Thyroid gland (tissue), 4 donors: ENCODE measurements around the gene GNG12.

Source experiments
- CTCF ChIP-seq, 6 experiments: fragments of 200-600 bp in 3 of 6; fragments of 450-650 bp in 3 of 6; sonication (generic) in 3 of 6; IDR thresholded peaks; one replicate each; pipeline ENCODE4 v1.5.1; 2016 to 2019; ENCODE audit warnings: antibody characterized with exemption in 6 of 6, mild to moderate bottlenecking in 2 of 6, inconsistent platforms in 1 of 6, moderate library complexity in 1 of 6
- POLR2A ChIP-seq, 2 donors: fragments of 450-650 bp; IDR thresholded peaks; one replicate each; pipeline ENCODE4 v1.6.1; 2017; ENCODE audit warnings: antibody characterized with exemption in 2 of 2, mild to moderate bottlenecking in 2 of 2, moderate library complexity in 1 of 2

- TF ChIP-seq CTCF (IDR thresholded peaks at IDR 0.05): no peak
- TF ChIP-seq POLR2A (IDR thresholded peaks at IDR 0.05): no peak
These were observed 37.9 kb downstream of the GNG12 start for GRCh38 chr1:67795179-67795912.
